Loucy (cell line): Measurements from ENCODE around the gene CELF4.

Source experiments
- EZH2phosphoT487 ChIP-seq: fragments of 200-600 bp; IDR thresholded peaks from 2 replicates; pipeline ENCODE4 v1.6.1; 2018; ENCODE audit warnings: antibody characterized with exemption, mild to moderate bottlenecking, moderate library complexity, borderline replicate concordance
- TF ChIP-seq, protein P1 (sequence below): fragments of 200-600 bp; sonication (generic); conservative IDR thresholded peaks from 2 replicates; pipeline ENCODE4 v1.5.1; 2014; ENCODE audit warnings: mild to moderate bottlenecking, antibody characterized with exemption, low read length

DNA sequence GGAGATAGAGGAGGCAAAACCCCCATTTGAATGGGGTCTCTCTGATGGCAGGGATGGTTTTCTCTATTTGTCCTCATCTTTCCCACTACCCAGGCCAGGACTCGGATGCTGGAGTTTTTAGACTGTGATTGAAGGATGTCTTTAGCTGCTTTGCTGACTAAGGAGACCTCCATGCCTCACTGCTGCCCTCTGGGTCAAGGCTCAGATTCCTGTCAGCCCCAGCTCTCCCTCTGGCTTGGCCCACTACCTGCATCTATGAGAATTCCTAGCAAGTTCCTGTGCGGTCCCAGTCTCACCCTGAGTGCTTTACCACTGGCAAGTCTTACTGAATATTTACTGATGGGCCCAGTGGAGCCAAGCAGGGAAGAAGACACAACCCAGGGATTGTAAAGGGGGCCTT, 184.0 kb downstream of the CELF4 start:
- no peak for TF ChIP-seq EZH2phosphoT487
- TF ChIP-seq, protein P1, sequence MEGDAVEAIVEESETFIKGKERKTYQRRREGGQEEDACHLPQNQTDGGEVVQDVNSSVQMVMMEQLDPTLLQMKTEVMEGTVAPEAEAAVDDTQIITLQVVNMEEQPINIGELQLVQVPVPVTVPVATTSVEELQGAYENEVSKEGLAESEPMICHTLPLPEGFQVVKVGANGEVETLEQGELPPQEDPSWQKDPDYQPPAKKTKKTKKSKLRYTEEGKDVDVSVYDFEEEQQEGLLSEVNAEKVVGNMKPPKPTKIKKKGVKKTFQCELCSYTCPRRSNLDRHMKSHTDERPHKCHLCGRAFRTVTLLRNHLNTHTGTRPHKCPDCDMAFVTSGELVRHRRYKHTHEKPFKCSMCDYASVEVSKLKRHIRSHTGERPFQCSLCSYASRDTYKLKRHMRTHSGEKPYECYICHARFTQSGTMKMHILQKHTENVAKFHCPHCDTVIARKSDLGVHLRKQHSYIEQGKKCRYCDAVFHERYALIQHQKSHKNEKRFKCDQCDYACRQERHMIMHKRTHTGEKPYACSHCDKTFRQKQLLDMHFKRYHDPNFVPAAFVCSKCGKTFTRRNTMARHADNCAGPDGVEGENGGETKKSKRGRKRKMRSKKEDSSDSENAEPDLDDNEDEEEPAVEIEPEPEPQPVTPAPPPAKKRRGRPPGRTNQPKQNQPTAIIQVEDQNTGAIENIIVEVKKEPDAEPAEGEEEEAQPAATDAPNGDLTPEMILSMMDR: 0 out of 2 replicates have a peak, but pooled peaks have one; percentile 11
